Keratinocyte (primary cell): Measurements from ENCODE around the gene ZNF217. TPM values are rescaled to one million over a fixed set of nuclear protein-coding genes. Genes with fewer than 3 reads are reported as not detected.
"Not testable (repeated sequence)": the region's sequence is repeated elsewhere in the genome, so short reads cannot be mapped to it uniquely, and the experiment has no call there.

ENCODE experiments used
- DNase-seq: peaks from one replicate; pipeline ENCODE4 v3.0.0-alpha.2; 2011; ENCODE audit warnings: low read depth, missing footprints, low spot score
- FAIRE-seq: peaks from 2 replicates; lab custom pipeline; 2011; peaks lifted over from hg19 to GRCh38; lab: Jason Lieb, UNC
- H2AFZ ChIP-seq: 2 replicates; pipeline ENCODE4 v1.6.0; 2012; ENCODE audit warnings: low read length, control low read depth, inconsistent platforms; ENCODE audit not compliant: control insufficient read depth
- H3K27ac ChIP-seq: 2 replicates; pipeline ENCODE4 v1.5.1; 2011; ENCODE audit warnings: low read length; ENCODE audit not compliant: control insufficient read depth, insufficient read depth
- H3K27me3 ChIP-seq: 3 replicates; pipeline ENCODE4 v1.6.0; 2011; ENCODE audit warnings: low read length; ENCODE audit not compliant: control insufficient read depth, insufficient read depth; ENCODE audit errors: extremely low read depth
- H3K36me3 ChIP-seq, 2 experiments: 2 replicates in 1 of 2; 3 replicates in 1 of 2; pipeline ENCODE4 v1.5.1; 2011; ENCODE audit warnings: low read length in 2 of 2, mild to moderate bottlenecking in 1 of 2; ENCODE audit not compliant: control insufficient read depth in 2 of 2, insufficient read depth in 2 of 2; ENCODE audit errors: extremely low read depth in 1 of 2
- H3K4me1 ChIP-seq: 3 replicates; pipeline ENCODE4 v1.5.1; 2011; ENCODE audit warnings: low read length; ENCODE audit not compliant: control insufficient read depth, insufficient read depth; ENCODE audit errors: extremely low read depth
- H3K4me2 ChIP-seq: 3 replicates; pipeline ENCODE4 v1.6.0; 2011; ENCODE audit warnings: low read depth, low read length; ENCODE audit not compliant: control insufficient read depth, insufficient read depth; ENCODE audit errors: extremely low read depth
- H3K4me3 ChIP-seq, 3 experiments: fragments of 200-600 bp in 1 of 3; sonication (generic) in 1 of 3; 2 replicates in 2 of 3; 3 replicates in 1 of 3; pipeline ENCODE4 v1.5.1; 2011 to 2016; ENCODE audit warnings: low read length in 3 of 3, mild to moderate bottlenecking in 3 of 3, control low read depth in 2 of 3, inconsistent platforms in 1 of 3, low read depth in 1 of 3, mixed read lengths in 1 of 3, mixed run types in 1 of 3, moderate library complexity in 1 of 3; ENCODE audit not compliant: control insufficient read depth in 2 of 3, insufficient read depth in 2 of 3; ENCODE audit errors: extremely low read depth in 1 of 3
- H3K79me2 ChIP-seq: 2 replicates; pipeline ENCODE4 v1.6.0; 2012; ENCODE audit warnings: low read length; ENCODE audit not compliant: control insufficient read depth, insufficient read depth
- H3K9ac ChIP-seq: 3 replicates; pipeline ENCODE4 v1.6.0; 2011; ENCODE audit warnings: low read length; ENCODE audit not compliant: control insufficient read depth, insufficient read depth; ENCODE audit errors: extremely low read depth
- H3K9me1 ChIP-seq: 3 replicates; pipeline ENCODE4 v1.6.0; 2011; ENCODE audit warnings: low read length; ENCODE audit not compliant: control insufficient read depth, insufficient read depth; ENCODE audit errors: extremely low read depth
- H3K9me3 ChIP-seq: 2 replicates; pipeline ENCODE4 v1.5.1; 2012; ENCODE audit warnings: low read depth, low read length; ENCODE audit not compliant: control insufficient read depth
- H4K20me1 ChIP-seq: 3 replicates; pipeline ENCODE4 v1.6.0; 2011; ENCODE audit warnings: low read length; ENCODE audit not compliant: control insufficient read depth, insufficient read depth; ENCODE audit errors: extremely low read depth
- CTCF ChIP-seq, 3 experiments: IDR thresholded peaks in 1 of 3; conservative IDR thresholded peaks in 1 of 3; optimal IDR thresholded peaks in 1 of 3; 2 replicates in 2 of 3; 3 replicates in 1 of 3; pipeline versions ENCODE3 to v1.5.1; 2011; ENCODE audit warnings: low read length in 3 of 3, mild to moderate bottlenecking in 3 of 3, moderate library complexity in 2 of 3, control low read depth in 1 of 3, inconsistent platforms in 1 of 3; ENCODE audit not compliant: insufficient read depth in 2 of 3; ENCODE audit errors: extremely low read depth in 1 of 3
- EZH2 ChIP-seq: IDR thresholded peaks from one replicate; pipeline ENCODE4 v1.6.1; 2012; ENCODE audit warnings: inconsistent platforms, mild to moderate bottlenecking, low read length, moderate library complexity
- dilution Hi-C: fragments of 300-500 bp; cut with MboI; formaldehyde crosslinking; loops from one replicate; pipeline ENCODE4 v1.7.0; 2020; ENCODE audit warnings: low sequenced_read_pairs; ENCODE audit not compliant: extremely low pct_ligation_motif_present
- polyA plus RNA-seq, 5 experiments: library from polyadenylated mRNA; depleted of rRNA in 3 of 5; stranded (reverse) in 3 of 5; stranded (forward) in 1 of 5; unstranded in 1 of 5; fragments of >200 nt; gene quantifications; 1 replicate in 1 of 5; 2 replicates in 3 of 5; 3 replicates in 1 of 5; pipeline versions ENCODE4 v1.2.1 to v1.2.3, GENCODE V29; 2011 to 2012; ENCODE audit warnings: missing spikeins in 2 of 5, low read depth in 1 of 5, low replicate concordance in 1 of 5

ZNF217 gene
- polyA plus RNA-seq, 1 donor (not counting 4 experiments of a cell fraction or from before 2014, with no cell fraction given) = 17.3 TPM

DNA sequence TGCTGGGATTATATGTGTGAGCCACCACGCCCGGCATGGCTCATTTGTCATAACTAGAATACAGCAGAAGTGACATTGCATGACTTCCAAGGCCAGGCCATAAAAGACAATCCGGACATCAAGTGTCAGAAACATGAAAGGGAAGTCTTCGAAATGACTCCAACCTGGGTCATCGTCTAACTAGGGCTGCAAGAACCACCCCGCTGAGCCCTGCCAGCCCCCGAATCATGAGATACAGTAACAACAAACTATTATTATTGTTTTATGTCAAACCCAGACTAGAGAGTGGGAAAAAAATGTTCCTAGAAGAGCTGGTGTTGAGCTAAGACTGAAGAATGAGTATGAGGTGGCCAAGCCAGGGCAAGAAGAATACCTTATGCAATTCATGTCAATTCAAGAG is 59.6 kb downstream of the ZNF217 start:
- Histone ChIP-seq H3K9ac (no peak overlapping the region), H3K79me2 (no peaks in the 10 kb centered on the region), H3K4me3 (no peak overlapping the region), H3K9me1 (no peaks in the 10 kb centered on the region), H2AFZ (no peak overlapping the region), H4K20me1 (no peaks in the 10 kb centered on the region), H3K4me2 (no peak overlapping the region), H3K9me3 (no peaks in the 10 kb centered on the region), H3K36me3 (no peaks in the 10 kb centered on the region), H3K27me3 (no peaks in the 10 kb centered on the region), H3K4me1 (no peaks in the 10 kb centered on the region), H3K27ac (no peak overlapping the region)
- FAIRE-seq (no peak), DNase-seq (no peak)
- TF ChIP-seq CTCF (optimal IDR thresholded peaks at IDR 0.05 in 1 of 3, IDR thresholded peaks at IDR 0.05 in 1 of 3, conservative IDR thresholded peaks at IDR 0.05 in 1 of 3; ENCODE audit: extremely low read depth in 1 of 3, insufficient read depth in 2 of 3, low read length in 3 of 3) (no peak), EZH2 (no peak)
- dilution Hi-C loops = no loop called here

DNA sequence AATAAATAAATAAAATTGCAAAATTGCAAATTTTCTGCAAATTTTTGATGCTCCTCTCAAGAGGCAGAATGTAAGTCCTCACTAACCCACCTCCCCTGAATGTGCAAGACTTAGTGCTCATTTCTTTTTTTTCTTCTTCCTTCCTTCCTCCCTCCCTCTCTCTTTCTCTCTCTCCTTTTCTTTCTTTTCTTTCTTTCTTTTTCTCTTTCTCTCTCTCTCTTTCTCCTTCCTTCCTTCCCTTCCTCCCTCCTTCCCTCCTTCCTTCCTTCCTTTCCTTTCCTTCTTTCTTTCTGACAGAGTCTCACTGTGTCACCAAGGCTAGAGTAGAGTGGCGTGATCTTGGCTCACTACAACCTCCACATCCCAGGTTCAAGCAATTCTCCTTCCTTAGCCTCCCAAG is 60.1 kb downstream of the ZNF217 start:
- Histone ChIP-seq H3K27me3 (no peaks in the 10 kb centered on the region), H3K4me1 (no peaks in the 10 kb centered on the region), H3K9ac (no peak overlapping the region), H3K9me1 (no peaks in the 10 kb centered on the region), H4K20me1 (no peaks in the 10 kb centered on the region), H3K79me2 (no peaks in the 10 kb centered on the region), H3K36me3 (no peaks in the 10 kb centered on the region), H2AFZ (no peak overlapping the region), H3K9me3 (no peaks in the 10 kb centered on the region), H3K4me3 (no peak overlapping the region), H3K27ac (no peak overlapping the region), H3K4me2 (no peak overlapping the region)
- dilution Hi-C loops = no loop called here
- TF ChIP-seq CTCF (optimal IDR thresholded peaks at IDR 0.05 in 1 of 3, IDR thresholded peaks at IDR 0.05 in 1 of 3, conservative IDR thresholded peaks at IDR 0.05 in 1 of 3; ENCODE audit: extremely low read depth in 1 of 3, insufficient read depth in 2 of 3, low read length in 3 of 3) (no peak), EZH2 (no peak)
- FAIRE-seq (no peak), DNase-seq (no peak)

DNA sequence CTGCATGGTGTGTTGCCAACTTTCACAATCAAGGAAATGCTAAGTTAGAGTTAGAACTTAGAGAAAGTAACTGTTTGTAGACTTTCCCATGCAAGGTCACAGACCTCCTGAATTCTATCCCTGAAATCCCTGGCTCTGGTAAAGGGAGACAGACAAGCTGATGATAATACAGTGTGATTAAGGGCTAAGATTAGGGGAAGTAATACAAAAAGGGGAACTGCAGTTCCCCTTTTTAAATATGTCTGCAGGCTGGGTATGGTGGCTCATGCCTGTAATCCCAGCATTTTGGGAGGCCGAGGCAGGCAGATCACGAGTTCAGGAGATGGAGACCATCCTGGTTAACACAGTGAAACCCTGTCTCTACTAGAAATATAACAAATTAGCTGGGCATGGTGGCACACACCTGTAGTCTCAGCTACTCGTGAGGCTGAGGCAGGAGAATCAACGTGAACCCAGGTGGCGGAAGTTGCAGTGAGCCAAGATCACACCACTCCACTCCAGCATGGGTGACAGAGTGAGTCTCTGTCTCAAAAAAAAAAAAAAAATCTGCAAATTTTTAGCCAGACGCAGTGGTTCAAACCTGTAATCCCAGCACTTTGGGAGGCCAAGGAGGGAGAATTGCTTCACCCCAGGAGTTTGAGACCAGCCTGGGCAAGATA is 60.9 kb downstream of the ZNF217 start:
- H3K4me2 ChIP-seq, FAIRE-seq, H3K9me1 ChIP-seq, H3K36me3 ChIP-seq, dilution Hi-C loops, H3K9me3 ChIP-seq, H3K79me2 ChIP-seq, H3K9ac ChIP-seq, H3K27me3 ChIP-seq, H3K4me1 ChIP-seq, DNase-seq, H3K4me3 ChIP-seq, H4K20me1 ChIP-seq, H3K27ac ChIP-seq, H2AFZ ChIP-seq: not testable (repeated sequence)
